A549 (cell line): ENCODE results near the gene MACC1.

Source experiments
- ATOH8 ChIP-seq: fragments of 250-450 bp; sonication (Bioruptor Pico); IDR thresholded peaks from 2 replicates; pipeline ENCODE4 v1.5.0; 2020; ENCODE audit warnings: low read depth, mild to moderate bottlenecking, moderate library complexity
- CEBPB ChIP-seq, 2 experiments: fragments of >200 bp in 1 of 2; sonication (Bioruptor Twin) in 1 of 2; formaldehyde crosslinking in 1 of 2; IDR thresholded peaks; 2 replicates each; pipeline ENCODE4 v1.6.1; 2012 to 2016
- CTCF ChIP-seq: fragments of >200 bp; sonication (Bioruptor Twin); formaldehyde crosslinking; IDR thresholded peaks from 3 replicates; pipeline ENCODE4 v1.5.1; 2016
- EP300 ChIP-seq, 2 experiments: fragments of >200 bp; sonication (Bioruptor Twin); formaldehyde crosslinking; IDR thresholded peaks; 2 replicates in 1 of 2; 3 replicates in 1 of 2; pipeline ENCODE4 v1.6.1; 2016 to 2017
- ESRRA ChIP-seq: fragments of 150-350 bp; IDR thresholded peaks from 2 replicates; pipeline ENCODE4 v1.6.1; 2014; ENCODE audit warnings: mild to moderate bottlenecking, low read length, borderline replicate concordance
- MAFK ChIP-seq: fragments of 450-650 bp; IDR thresholded peaks from 2 replicates; pipeline ENCODE4 v1.6.1; 2014; ENCODE audit not compliant: partially characterized antibody
- MYC ChIP-seq: IDR thresholded peaks from 2 replicates; pipeline ENCODE4 v1.6.1; 2012; ENCODE audit warnings: mild to moderate bottlenecking, inconsistent platforms, low read length, improper control_type of control experiment, borderline replicate concordance
- POLR2A ChIP-seq: IDR thresholded peaks from 2 replicates; pipeline ENCODE4 v1.6.1; 2012; ENCODE audit warnings: mild to moderate bottlenecking, low read length
- RARB ChIP-seq: fragments of 250-450 bp; sonication (Bioruptor Pico); IDR thresholded peaks from 2 replicates; pipeline ENCODE4 v1.8.0; 2021; ENCODE audit warnings: mild to moderate bottlenecking, moderate library complexity
- REST ChIP-seq: fragments of 200-600 bp; sonication (generic); IDR thresholded peaks from 2 replicates; pipeline ENCODE4 v1.6.1; 2016; ENCODE audit warnings: antibody characterized with exemption, mild to moderate bottlenecking, moderate library complexity

- TF ChIP-seq CEBPB (IDR thresholded peaks at IDR 0.05) (peak in 1 of 2 experiments; percentile 61; a peak in 3 of 4 replicates), EP300 (IDR thresholded peaks at IDR 0.05) (no peak), POLR2A (no peak), CTCF (no peak), RARB (CRISPR knock-in tag) (no peak), REST (no peak), ATOH8 (CRISPR knock-in tag) (no peak), MAFK (no peak), MYC (no peak), ESRRA (no peak)
Observed at GRCh38 chr7:20219446-20220292, 2.5 kb upstream of the MACC1 start.
